ENCODE results near the gene GJA10.
"Not testable (repeated sequence)": the region's sequence is repeated elsewhere in the genome, so short reads cannot be mapped to it uniquely, and the experiment has no call there.

The GJA10 gene

DNA sequence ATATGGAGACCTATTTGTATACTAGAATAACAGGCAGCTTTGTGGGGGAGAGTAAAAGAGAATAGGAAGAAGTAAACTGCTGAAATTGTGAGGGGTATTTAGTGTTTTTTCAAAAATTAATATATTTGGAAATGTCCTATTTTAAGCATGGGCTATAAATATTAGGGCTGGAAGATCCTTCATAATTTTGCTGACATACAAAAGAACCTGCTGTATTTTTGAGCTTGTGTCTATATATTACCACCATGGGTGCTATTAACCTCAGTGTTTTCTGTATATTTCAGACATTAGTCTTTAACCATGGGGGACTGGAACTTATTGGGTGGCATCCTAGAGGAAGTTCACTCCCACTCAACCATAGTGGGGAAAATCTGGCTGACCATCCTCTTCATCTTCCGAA lies at the start of gene GJA10:
Gene GJA10 (plus strand): TSS at position 301 of the 400 bp plus-strand sequence. CDS start 0 bp downstream, at position 301.
- in situ Hi-C loops (cut with MboI; ENCODE audit: low sequenced_read_pairs), result no loop called here

DNA sequence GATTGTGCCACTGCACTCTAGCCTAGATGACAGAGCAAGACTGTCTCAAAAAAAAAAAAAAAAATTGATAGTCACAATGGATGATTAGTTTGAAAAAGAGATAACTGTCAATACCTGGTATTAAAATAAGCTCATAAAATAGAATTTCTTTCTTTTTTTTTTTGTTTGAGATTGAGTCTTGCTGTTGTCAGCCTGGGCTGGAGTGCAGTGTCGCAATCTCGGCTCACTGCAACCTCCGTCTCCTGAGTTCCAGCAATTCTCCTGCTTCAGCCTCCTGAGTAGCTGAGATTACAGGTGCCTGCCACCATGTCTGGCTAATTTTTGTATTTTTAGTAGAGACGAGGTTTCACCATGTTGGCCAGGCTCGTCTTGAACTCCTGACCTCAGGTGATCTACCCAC lies 46.8 kb upstream of the GJA10 start:
- in situ Hi-C loops (cut with MboI; ENCODE audit: low sequenced_read_pairs), result not testable (repeated sequence)

DNA sequence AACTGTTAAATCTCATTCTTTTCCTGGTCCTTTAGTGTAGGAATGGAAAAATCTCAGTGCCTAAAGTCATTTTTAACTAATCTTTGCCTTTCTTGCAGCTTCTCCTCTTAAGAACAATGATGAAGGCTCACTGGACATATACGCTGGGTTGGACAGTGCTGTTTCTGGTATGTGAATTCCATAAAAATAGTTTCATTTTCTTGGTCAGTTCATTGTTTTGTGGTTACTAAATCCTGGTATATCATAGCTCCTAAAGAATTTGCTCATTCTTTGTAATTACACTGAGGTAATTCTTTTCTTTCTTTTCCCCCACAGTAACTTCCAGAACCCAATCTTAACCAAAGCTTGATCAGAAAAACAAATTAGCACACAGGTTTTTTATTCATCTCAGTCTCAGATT lies 41.2 kb upstream of the GJA10 start:
- in situ Hi-C loops (cut with MboI; ENCODE audit: low sequenced_read_pairs), result no loop called here

GRCh38 chr6:89858041-89858440 lies 36.2 kb upstream of the GJA10 start:
- in situ Hi-C loops (cut with MboI; ENCODE audit: low sequenced_read_pairs), result no loop called here

GRCh38 chr6:89859744-89860143 lies 34.5 kb upstream of the GJA10 start:
- in situ Hi-C loops (cut with MboI; ENCODE audit: low sequenced_read_pairs), result no loop called here

- in situ Hi-C loops (cut with MboI; ENCODE audit: low sequenced_read_pairs), result no loop called here
These were observed 32.0 kb upstream of the GJA10 start for GRCh38 chr6:89862273-89862672.

- in situ Hi-C loops (cut with MboI; ENCODE audit: low sequenced_read_pairs), result no loop called here
These were observed 31.6 kb upstream of the GJA10 start for GRCh38 chr6:89862698-89863097.

- in situ Hi-C loops (cut with MboI; ENCODE audit: low sequenced_read_pairs), result no loop called here
These were observed 28.1 kb upstream of the GJA10 start for GRCh38 chr6:89866024-89866678.

DNA sequence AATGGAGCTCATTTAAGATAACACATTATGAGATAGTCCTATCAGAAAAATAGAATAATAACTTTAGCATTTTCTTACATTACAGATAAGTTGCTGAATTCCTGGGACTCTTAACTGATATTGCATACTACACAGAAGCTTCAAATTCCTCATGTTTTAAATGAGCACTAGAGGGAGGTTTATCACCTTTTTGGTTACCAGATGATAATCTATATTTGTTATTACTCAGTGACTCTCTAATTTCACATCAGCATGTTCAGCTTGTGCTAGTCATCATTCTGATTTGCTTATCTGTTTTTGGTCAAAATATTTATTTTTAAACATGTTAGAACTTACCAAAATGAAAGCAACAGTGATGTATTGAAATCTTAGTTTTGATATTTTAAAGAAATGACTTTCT lies 20.5 kb upstream of the GJA10 start:
- in situ Hi-C loops (cut with MboI; ENCODE audit: low sequenced_read_pairs), result no loop called here

DNA sequence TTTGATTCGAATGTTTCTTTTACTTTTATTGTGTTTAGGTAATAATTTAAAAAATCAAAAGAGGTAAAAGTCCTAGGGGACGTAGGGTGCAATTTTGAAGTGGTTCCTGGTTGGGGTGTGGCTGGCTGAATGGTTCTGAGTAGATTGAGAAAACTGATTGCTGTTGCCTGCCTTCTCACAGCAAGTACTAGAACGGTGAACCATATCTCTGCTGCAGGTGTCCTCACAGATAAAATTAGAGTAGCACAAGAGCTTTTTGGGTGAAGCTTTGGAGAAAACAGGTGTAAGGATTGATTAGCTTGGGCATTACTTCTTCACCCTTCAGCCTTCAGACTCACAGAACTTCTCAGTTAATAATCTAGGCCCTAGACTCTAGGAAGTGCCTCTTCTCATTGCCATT lies 19.8 kb upstream of the GJA10 start:
- in situ Hi-C loops (cut with MboI; ENCODE audit: low sequenced_read_pairs), result no loop called here

GRCh38 chr6:89886378-89887120 lies 7.7 kb upstream of the GJA10 start:
- in situ Hi-C loops (cut with MboI; ENCODE audit: low sequenced_read_pairs), result no loop called here

DNA sequence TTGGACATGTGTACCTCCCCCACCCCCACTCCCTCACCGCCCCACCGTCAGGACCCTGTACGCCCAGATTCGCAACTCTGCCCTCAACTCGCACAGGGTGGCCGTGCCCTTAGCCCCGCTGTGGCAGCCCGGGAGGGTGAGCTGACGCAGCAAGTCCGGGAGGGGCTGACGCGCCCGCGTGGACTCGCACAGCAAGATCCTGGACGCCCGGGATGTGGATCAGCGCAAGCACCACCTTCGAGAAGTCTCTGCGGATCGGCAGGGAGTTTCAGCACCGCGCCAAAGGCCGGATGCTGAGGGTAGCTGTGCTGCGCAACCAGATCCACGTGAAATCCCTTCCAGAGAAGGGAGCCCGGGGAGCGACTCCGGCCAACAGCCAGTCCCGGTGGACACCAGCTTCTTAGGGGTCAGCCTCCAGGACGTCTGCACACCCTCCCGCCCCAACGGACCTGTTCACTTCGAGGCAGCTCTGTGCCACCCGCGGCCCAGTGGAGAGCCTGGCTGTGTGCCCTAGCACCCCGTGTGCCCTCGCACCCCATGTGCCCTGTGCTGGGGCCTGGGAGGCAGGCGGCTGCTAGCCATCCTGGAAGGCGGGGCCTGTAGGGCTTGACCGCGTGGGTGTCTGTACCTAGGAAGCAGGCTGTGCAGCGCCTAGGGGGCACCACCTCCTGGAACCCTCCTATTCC lies 6.7 kb upstream of the GJA10 start:
- in situ Hi-C loops (cut with MboI; ENCODE audit: low sequenced_read_pairs), result no loop called here

- in situ Hi-C loops (cut with MboI; ENCODE audit: low sequenced_read_pairs), result no loop called here
These were observed 6.1 kb upstream of the GJA10 start for GRCh38 chr6:89888138-89888514.

- in situ Hi-C loops (cut with MboI; ENCODE audit: low sequenced_read_pairs), result no loop called here
These were observed 5.4 kb upstream of the GJA10 start for GRCh38 chr6:89888871-89889270.

GRCh38 chr6:89890845-89891528 lies 3.3 kb upstream of the GJA10 start:
- in situ Hi-C loops (cut with MboI; ENCODE audit: low sequenced_read_pairs), result not testable (repeated sequence)

GRCh38 chr6:89892577-89892976 lies 1.7 kb upstream of the GJA10 start:
- in situ Hi-C loops (cut with MboI; ENCODE audit: low sequenced_read_pairs), result not testable (repeated sequence)

DNA sequence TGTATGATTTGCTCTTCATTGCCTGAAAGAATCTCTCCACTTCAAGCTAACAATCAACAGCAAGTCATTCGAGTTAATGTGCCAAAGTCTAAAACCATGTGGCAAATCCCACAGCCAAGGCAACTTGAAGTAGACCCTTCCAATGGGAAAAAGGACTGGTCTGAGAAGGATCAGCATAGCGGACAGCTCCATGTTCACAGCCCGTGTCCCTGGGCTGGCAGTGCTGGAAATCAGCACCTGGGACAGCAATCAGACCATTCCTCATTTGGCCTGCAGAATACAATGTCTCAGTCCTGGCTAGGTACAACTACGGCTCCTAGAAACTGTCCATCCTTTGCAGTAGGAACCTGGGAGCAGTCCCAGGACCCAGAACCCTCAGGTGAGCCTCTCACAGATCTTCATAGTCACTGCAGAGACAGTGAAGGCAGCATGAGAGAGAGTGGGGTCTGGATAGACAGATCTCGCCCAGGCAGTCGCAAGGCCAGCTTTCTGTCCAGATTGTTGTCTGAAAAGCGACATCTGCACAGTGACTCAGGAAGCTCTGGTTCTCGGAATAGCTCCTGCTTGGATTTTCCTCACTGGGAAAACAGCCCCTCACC lies 1.1 kb downstream of the GJA10 start:
- in situ Hi-C loops (cut with MboI; ENCODE audit: low sequenced_read_pairs), result no loop called here

GRCh38 chr6:89910001-89910901 lies 16.0 kb downstream of the GJA10 start:
- in situ Hi-C loops (cut with MboI; ENCODE audit: low sequenced_read_pairs), result not testable (repeated sequence)

DNA sequence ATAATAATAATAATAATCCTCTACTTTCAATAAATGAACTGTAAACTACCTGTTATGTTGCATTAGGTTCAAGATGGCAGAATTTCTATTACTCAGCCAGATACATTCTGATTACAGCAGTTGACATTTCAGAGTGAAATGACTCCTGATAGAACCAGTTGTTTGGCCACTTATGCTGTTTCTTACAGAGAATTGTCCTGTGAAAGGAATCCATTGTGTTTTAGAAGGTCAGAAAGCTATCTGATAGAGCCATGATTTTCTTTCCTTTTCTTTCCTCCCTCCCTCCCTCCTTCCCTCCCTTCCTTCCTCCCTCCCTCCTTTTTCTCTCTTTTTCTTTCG lies 16.6 kb downstream of the GJA10 start:
- in situ Hi-C loops (cut with MboI; ENCODE audit: low sequenced_read_pairs), result no loop called here
